Transverse colon (tissue), 4 donors: ENCODE results near the gene SPESP1. TPM values are rescaled to one million over a fixed set of nuclear protein-coding genes. Genes with fewer than 3 reads are reported as not detected.

ENCODE experiments used
- DNase-seq: peaks from one replicate; pipeline ENCODE4 v3.0.0-alpha.2; 2019
- H3K27ac ChIP-seq, 4 donors: fragments of 200-600 bp; sonication (generic); 2 replicates each; pipeline ENCODE4 v1.5.1; 2016 to 2018; ENCODE audit warnings: inconsistent platforms in 4 of 4
- H3K27me3 ChIP-seq: fragments of 200-600 bp; sonication (generic); 2 replicates; pipeline ENCODE4 v1.5.1; 2017; ENCODE audit warnings: inconsistent platforms
- H3K36me3 ChIP-seq, 4 donors: fragments of 200-600 bp; sonication (generic); 2 replicates each; pipeline ENCODE4 v1.5.1; 2017 to 2019; ENCODE audit warnings: inconsistent platforms in 4 of 4
- H3K4me1 ChIP-seq, 4 donors: fragments of 200-600 bp; sonication (generic); 2 replicates each; pipeline ENCODE4 v1.5.1; 2017 to 2020; ENCODE audit warnings: inconsistent platforms in 4 of 4
- H3K4me3 ChIP-seq, 4 donors: fragments of 200-600 bp; sonication (generic); 1 replicate in 1 of 4; 2 replicates in 3 of 4; pipeline versions ENCODE4 v1.5.1 to v1.6.1; 2017 to 2019; ENCODE audit warnings: inconsistent platforms in 4 of 4
- H3K9me3 ChIP-seq, 2 donors: fragments of 200-600 bp; sonication (generic); 2 replicates each; pipeline ENCODE4 v1.5.1; 2017 to 2019; ENCODE audit warnings: inconsistent platforms in 2 of 2
- EP300 ChIP-seq: sonication (generic); formaldehyde crosslinking; IDR thresholded peaks from one replicate; pipeline ENCODE4 v1.6.1; 2017; ENCODE audit warnings: antibody characterized with exemption, low read depth
- POLR2A ChIP-seq: fragments of 450-650 bp; IDR thresholded peaks from one replicate; pipeline ENCODE4 v1.6.1; 2016; ENCODE audit warnings: antibody characterized with exemption, mild to moderate bottlenecking, moderate library complexity
- POLR2AphosphoS5 ChIP-seq, 3 donors: sonication (generic); formaldehyde crosslinking; IDR thresholded peaks; one replicate each; pipeline ENCODE4 v1.6.1; 2016; ENCODE audit warnings: antibody characterized with exemption in 3 of 3
- WGBS, 2 donors: methylation state at CpG; one replicate each; pipeline ENCODE4 v1.1.5; 2018; ENCODE audit warnings: low coverage in 1 of 2; 5-methylcytosine and 5-hydroxymethylcytosine counted together
- in situ Hi-C, 4 donors: fragments of 200-750 bp; cut with MboI; loops; one replicate each; pipeline versions ENCODE4 v1.15.0 to v1.15.1; 2017; ENCODE audit warnings: low sequenced_read_pairs in 3 of 4, low pct_ligation_motif_present in 1 of 4, low pct_unique_long_range_greater_than_20kb in 1 of 4
- intact Hi-C: fragments of 100-400 bp; cut with DNase I; formaldehyde crosslinking; loops from one replicate; pipeline ENCODE4 v1.15.1; 2023; ENCODE audit warnings: low total_unique reads
- total RNA-seq, 4 donors: library from RNA; depleted of rRNA; stranded (reverse); fragments of >200 nt; gene quantifications; one replicate each; pipeline ENCODE4 v1.1.0, GENCODE V29; 2016
- TF ChIP-seq, protein P1 (sequence below), 5 experiments: fragments of 200-600 bp in 3 of 5; fragments of 450-650 bp in 2 of 5; sonication (generic) in 3 of 5; IDR thresholded peaks; 1 replicate in 2 of 5; 2 replicates in 3 of 5; pipeline ENCODE4 v1.5.1; 2016 to 2017; ENCODE audit warnings: antibody characterized with exemption in 5 of 5, inconsistent platforms in 3 of 5, mild to moderate bottlenecking in 2 of 5, moderate library complexity in 1 of 5

SPESP1 gene
- total RNA-seq, 4 donors from 2014 or later: 1.5 to 2.5 TPM; not detected in 2

DNA sequence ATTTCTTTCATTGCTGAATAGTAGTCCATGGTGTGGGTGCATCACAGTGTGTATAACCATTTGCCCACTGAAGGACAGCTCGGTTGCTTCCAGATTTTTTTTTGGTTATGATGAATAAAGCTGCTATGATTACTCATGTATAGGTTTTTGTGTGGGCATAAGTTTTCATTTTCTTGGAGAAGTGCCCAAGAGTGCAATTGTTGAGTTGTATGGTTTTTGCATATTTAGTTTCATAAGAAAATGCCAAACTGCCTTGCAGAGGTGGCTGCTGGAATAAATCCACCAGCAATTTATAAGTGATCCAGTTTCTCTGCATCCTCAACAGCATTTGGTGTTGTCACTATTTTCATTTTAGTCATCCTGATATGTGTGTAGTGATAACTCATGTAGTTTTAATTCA is 8.4 kb upstream of the SPESP1 start:
- H3K4me3 ChIP-seq: no peak overlapping the region
- no peaks in the 10 kb centered on the region for H3K27me3 ChIP-seq
- TF ChIP-seq POLR2A (no peak), EP300 (no peak), POLR2AphosphoS5 (IDR thresholded peaks at IDR 0.05) (no peak)
- TF ChIP-seq, protein P1, sequence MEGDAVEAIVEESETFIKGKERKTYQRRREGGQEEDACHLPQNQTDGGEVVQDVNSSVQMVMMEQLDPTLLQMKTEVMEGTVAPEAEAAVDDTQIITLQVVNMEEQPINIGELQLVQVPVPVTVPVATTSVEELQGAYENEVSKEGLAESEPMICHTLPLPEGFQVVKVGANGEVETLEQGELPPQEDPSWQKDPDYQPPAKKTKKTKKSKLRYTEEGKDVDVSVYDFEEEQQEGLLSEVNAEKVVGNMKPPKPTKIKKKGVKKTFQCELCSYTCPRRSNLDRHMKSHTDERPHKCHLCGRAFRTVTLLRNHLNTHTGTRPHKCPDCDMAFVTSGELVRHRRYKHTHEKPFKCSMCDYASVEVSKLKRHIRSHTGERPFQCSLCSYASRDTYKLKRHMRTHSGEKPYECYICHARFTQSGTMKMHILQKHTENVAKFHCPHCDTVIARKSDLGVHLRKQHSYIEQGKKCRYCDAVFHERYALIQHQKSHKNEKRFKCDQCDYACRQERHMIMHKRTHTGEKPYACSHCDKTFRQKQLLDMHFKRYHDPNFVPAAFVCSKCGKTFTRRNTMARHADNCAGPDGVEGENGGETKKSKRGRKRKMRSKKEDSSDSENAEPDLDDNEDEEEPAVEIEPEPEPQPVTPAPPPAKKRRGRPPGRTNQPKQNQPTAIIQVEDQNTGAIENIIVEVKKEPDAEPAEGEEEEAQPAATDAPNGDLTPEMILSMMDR (IDR thresholded peaks at IDR 0.05): no peak
- H3K4me1 ChIP-seq: no peaks in the 10 kb centered on the region
- no peak for DNase-seq
- in situ Hi-C loops (no loop called here), intact Hi-C loops (no loop called here)
- H3K27ac ChIP-seq: no peak overlapping the region
- H3K36me3 ChIP-seq: no peaks in the 10 kb centered on the region
- no peaks in the 10 kb centered on the region for H3K9me3 ChIP-seq
- 0% methylated on average over 1 of the region's 1 CpG; no CpG with 5 or more reads in 1 of the 2 donors for WGBS, 2 donors

DNA sequence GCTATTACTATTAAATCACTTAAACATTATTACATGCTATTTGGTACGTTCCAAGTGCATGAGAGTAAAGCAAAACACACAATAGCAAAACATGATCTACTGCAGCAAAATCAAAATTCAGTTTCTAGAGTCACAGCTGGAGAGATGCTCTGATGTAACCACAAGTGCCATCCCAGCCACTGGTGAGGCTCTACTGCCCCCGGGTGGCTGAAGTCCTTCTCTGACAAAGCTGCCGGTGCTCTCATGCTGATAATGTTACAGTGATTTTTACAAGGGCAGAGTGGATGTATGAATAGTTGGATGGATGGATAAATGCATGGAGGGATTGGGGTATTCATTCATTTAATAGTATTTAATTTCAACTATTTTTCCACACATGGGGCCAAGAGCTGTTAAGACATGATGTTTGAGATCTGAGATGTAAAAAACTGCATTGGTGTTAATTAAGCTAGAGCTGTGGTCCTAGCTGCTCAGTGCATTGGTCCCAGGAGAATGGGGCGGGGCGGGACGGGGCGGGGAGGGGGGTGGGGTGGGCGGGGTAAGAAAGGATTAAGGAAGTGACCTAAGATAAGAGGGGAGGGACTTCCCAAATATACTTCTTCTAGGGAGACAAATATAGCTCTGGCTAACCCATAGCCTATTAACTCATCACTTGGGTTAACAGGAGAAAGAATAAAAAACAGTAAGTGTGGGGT is 5.3 kb upstream of the SPESP1 start:
- DNase-seq: peak; percentile 68
- in situ Hi-C loops: no loop called here
- no peaks in the 10 kb centered on the region for H3K36me3 ChIP-seq
- 1 to 3% methylated on average over 8 of the region's 8 CpGs for WGBS, 2 donors
- no peak overlapping the region for H3K27ac ChIP-seq
- H3K4me3 ChIP-seq: no peak overlapping the region
- no peaks in the 10 kb centered on the region for H3K4me1 ChIP-seq
- H3K27me3 ChIP-seq: no peaks in the 10 kb centered on the region
- H3K9me3 ChIP-seq: no peaks in the 10 kb centered on the region
- intact Hi-C loops: no loop called here
- TF ChIP-seq, protein P1 (IDR thresholded peaks at IDR 0.05): peak; percentile 57 to 71 (median 66)
- no peak for TF ChIP-seq POLR2A

DNA sequence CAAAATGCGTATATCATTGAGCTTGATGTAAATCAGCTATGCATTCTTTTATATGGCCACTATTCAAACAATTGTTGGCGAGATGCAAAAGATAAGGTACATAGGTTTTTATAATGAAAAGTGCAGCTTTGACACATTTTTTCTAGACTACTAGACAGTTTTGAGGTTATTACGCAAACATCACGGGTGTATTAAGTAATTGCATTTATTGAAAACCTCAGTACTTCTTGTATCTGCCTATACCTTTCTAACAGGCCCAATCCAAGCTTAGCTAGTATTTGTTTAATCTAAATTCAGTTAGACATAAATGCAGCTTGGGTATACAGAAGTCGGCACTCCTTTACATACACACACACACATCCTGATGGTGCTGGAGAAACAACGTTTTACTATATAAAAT is 2.7 kb downstream of the SPESP1 start:
- Histone ChIP-seq H3K4me1 (no peaks in the 10 kb centered on the region), H3K36me3 (no peaks in the 10 kb centered on the region), H3K9me3 (no peaks in the 10 kb centered on the region), H3K27me3 (no peaks in the 10 kb centered on the region), H3K4me3 (no peak overlapping the region), H3K27ac (no peak overlapping the region)
- intact Hi-C loops (no loop called here), in situ Hi-C loops (no loop called here)
- no peak for DNase-seq
- TF ChIP-seq POLR2A: no peak
- TF ChIP-seq, protein P1 (IDR thresholded peaks at IDR 0.05): no peak
- no peak for TF ChIP-seq POLR2AphosphoS5 (IDR thresholded peaks at IDR 0.05)
- no peak for TF ChIP-seq EP300
- WGBS, 2 donors: 73 to 83% methylated on average over 6 of the region's 6 CpGs

DNA sequence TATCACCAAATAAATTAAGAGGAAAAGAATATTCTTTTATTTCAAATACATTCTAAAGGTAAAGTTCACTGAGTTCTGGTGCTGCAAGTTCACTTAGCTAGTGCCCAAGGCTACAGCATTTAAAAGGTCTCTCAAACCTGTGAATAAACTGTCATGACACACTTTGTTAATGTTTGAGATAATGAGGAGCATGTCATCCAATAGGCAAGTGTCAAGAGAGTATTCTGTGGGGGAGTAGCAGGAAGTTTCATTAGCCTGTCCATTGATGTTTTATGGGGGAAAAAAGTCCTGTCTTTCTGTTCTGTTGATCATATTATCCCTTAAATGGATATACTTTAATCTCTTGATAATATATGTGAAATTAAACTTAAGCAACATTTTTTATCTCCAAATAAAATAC is 4.0 kb downstream of the SPESP1 start:
- H3K4me3 ChIP-seq: no peak overlapping the region
- H3K9me3 ChIP-seq: no peaks in the 10 kb centered on the region
- H3K27me3 ChIP-seq: no peaks in the 10 kb centered on the region
- H3K4me1 ChIP-seq: no peaks in the 10 kb centered on the region
- DNase-seq: no peak
- no peaks in the 10 kb centered on the region for H3K36me3 ChIP-seq
- in situ Hi-C loops (no loop called here), intact Hi-C loops (no loop called here)
- TF ChIP-seq, protein P1 (IDR thresholded peaks at IDR 0.05): no peak
- no peak for TF ChIP-seq POLR2AphosphoS5 (IDR thresholded peaks at IDR 0.05)
- no peak for TF ChIP-seq EP300
- no peak for TF ChIP-seq POLR2A
- H3K27ac ChIP-seq: no peak overlapping the region
